ENCODE results near the gene OPN1LW.
"Not testable (repeated sequence)": the region's sequence is repeated elsewhere in the genome, so short reads cannot be mapped to it uniquely, and the experiment has no call there.

OPN1LW gene

DNA sequence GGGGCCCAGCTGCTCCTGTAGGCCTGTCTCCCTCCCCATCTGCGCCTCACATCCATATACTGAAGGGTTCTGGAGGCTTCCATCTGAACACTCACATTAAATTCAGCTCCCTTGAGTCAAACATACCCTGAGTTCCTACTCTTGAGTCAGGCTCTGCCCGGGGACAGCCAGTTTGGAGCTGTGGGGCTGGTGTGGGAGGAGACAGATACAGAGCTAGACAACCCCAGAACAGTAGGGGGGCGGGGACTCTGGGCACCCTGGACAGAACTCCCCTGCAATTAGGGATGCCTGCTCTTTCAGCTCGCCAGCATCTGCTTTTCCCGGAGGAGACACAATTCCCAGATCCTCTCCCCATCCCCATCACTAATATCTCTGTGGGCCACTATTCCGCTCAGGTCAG, 7.0 kb downstream of the OPN1LW start:
- H3K4me3 Mint-ChIP-seq; H3K27ac Mint-ChIP-seq; H3K36me3 Mint-ChIP-seq (ENCODE audit: low read depth); DNase-seq; H3K27me3 Mint-ChIP-seq; H3K4me1 Mint-ChIP-seq (ENCODE audit: low read depth); H3K9me3 Mint-ChIP-seq: not testable (repeated sequence)

DNA sequence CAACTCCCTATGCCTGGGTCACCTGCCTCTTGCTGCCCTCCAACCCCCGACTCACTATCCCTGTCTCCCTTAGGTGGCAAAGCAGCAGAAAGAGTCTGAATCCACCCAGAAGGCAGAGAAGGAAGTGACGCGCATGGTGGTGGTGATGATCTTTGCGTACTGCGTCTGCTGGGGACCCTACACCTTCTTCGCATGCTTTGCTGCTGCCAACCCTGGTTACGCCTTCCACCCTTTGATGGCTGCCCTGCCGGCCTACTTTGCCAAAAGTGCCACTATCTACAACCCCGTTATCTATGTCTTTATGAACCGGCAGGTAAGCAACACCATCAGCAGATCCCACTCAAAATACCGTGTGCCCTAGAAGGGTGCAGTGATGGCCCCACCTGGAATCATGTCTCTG, 12.2 kb downstream of the OPN1LW start:
- H3K4me3 Mint-ChIP-seq; H3K4me1 Mint-ChIP-seq (ENCODE audit: low read depth); H3K27ac Mint-ChIP-seq: not testable (repeated sequence)

DNA sequence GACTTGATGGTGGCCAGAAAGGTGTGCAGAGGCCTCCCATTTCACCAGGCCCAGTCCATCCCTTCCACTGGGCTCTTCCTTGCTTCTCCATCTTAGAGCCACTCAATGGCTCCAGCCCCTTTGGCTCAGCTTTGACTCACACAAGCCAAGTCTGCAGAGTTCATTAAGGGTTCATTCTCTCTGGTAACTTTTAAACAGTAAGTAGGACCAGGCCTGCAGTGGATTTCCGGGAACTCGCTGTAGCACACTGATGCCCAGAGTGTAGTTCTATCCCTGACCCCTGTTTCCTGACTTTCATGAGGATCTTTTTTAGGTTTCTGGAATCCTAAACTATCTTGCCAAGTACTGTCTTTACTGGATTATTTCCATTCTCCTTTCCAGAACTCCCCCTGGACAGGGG, 13.2 kb downstream of the OPN1LW start:
- not testable (repeated sequence) for DNase-seq; H3K36me3 Mint-ChIP-seq (ENCODE audit: low read depth); H3K27me3 Mint-ChIP-seq; H3K27ac Mint-ChIP-seq; H3K4me1 Mint-ChIP-seq (ENCODE audit: low read depth); H3K9me3 Mint-ChIP-seq; H3K4me3 Mint-ChIP-seq

More for the DNA sequence above, 12.2 kb downstream of the OPN1LW start:
- H3K9me3 Mint-ChIP-seq; H3K36me3 Mint-ChIP-seq (ENCODE audit: low read depth); H3K27me3 Mint-ChIP-seq: not testable (repeated sequence)
- peak; percentile 21 for DNase-seq

DNA sequence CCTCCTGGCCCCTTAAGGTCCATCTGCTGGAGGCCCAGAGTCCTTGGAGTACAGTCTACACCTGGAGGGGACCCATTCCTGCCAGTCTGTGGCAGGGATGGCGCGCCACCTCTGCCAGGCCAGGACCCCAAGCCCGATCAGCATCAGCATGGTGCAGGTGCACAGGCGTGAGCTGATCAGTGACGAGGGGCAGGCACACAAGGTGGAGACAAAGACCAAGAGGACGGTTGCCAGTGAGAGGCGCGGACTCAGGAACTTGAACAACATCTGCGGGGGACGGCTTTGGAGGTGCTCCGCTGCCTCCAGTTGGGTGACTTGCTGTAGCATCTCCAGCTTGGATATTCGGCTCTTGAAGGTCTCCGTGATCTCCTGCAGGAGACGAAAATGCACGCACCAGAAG, 15.3 kb downstream of the OPN1LW start:
- H3K4me3 Mint-ChIP-seq; H3K4me1 Mint-ChIP-seq (ENCODE audit: low read depth); DNase-seq; H3K36me3 Mint-ChIP-seq (ENCODE audit: low read depth); H3K9me3 Mint-ChIP-seq; H3K27me3 Mint-ChIP-seq; H3K27ac Mint-ChIP-seq: not testable (repeated sequence)

DNA sequence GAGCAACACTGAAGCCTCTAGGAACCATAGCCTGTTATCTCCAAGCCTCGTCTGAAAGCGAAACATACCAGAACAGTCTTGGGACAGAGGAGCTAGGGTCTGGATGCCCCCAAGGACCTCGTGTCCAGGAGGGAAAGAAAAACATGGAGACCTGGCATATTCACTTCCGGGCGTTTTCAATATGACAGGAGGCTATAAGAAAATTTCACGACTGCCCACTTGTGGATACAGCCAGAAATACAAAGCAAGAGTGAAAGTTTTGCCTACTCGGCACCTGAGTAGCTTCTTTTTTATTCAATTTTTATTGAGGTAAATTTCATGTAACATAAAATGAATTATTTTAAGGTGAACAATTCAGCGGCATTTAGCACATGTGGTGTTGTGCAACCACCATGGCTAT, 20.9 kb downstream of the OPN1LW start:
- not testable (repeated sequence) for H3K27me3 Mint-ChIP-seq; DNase-seq; H3K4me3 Mint-ChIP-seq; H3K27ac Mint-ChIP-seq; H3K9me3 Mint-ChIP-seq; H3K36me3 Mint-ChIP-seq (ENCODE audit: low read depth); H3K4me1 Mint-ChIP-seq (ENCODE audit: low read depth)

DNA sequence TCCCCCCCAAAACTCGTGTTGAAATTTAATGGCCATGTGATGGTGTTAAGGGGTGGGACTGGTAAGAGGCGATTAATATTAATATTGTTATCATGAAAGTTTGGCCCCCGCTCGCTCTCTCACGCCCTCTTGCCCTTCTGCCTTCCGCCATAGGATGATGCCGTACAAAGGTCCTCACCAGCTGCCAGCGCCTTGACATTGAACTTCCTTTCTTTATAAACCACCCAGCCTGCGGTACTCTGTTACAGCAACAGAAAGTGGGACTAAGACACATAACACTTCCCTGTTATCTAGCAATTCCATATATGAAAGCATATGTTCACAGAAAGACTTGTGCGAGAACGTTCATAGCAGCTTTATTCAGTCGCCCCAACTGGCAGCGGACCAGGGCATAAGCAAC, 24.3 kb downstream of the OPN1LW start:
- not testable (repeated sequence) for H3K36me3 Mint-ChIP-seq (ENCODE audit: low read depth); H3K4me1 Mint-ChIP-seq (ENCODE audit: low read depth); H3K27ac Mint-ChIP-seq; DNase-seq; H3K9me3 Mint-ChIP-seq; H3K4me3 Mint-ChIP-seq; H3K27me3 Mint-ChIP-seq

DNA sequence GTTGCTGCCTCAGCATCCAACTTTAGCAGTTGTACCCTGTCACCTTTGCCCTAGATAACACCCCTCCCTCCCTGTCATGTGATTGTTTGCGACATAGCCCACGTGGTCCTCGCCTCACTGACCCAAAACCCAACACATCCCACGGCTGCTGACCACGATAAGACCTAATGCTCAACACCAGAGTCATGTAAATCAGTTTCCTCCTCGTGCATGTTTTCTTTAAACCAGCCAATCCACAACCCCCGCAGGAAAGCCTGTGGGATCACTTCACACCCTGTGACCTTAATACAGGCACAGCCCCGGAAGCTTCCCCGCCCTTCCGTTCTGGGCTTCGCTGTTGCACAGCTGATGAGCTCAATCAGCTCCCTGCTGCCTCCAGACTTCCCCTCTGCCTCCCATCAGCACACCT, 28.5 kb downstream of the OPN1LW start:
- H3K36me3 Mint-ChIP-seq (ENCODE audit: low read depth); DNase-seq; H3K27me3 Mint-ChIP-seq; H3K4me1 Mint-ChIP-seq (ENCODE audit: low read depth); H3K27ac Mint-ChIP-seq; H3K4me3 Mint-ChIP-seq; H3K9me3 Mint-ChIP-seq: not testable (repeated sequence)

DNA sequence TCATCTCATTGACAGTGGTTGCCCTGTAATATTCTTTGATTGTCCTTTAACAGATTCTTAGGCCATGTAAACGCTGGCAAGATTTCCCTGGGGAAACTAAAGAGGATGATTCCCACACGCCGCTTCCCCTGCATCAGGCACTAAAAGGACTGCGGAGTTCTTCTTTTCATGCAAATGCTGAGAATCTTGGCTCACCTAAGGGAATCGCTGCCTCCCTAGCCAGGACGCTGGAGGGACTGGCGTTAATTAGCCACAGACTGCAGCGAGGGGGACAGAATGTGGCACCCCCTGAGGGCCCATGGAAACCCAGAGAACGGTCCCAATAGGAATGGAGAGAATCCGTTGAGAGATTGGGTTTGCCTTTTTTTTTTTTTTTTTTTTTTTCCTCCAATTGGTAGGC, 30.3 kb downstream of the OPN1LW start:
- not testable (repeated sequence) for H3K27me3 Mint-ChIP-seq; H3K4me3 Mint-ChIP-seq; H3K36me3 Mint-ChIP-seq (ENCODE audit: low read depth); H3K9me3 Mint-ChIP-seq; DNase-seq; H3K4me1 Mint-ChIP-seq (ENCODE audit: low read depth); H3K27ac Mint-ChIP-seq

DNA sequence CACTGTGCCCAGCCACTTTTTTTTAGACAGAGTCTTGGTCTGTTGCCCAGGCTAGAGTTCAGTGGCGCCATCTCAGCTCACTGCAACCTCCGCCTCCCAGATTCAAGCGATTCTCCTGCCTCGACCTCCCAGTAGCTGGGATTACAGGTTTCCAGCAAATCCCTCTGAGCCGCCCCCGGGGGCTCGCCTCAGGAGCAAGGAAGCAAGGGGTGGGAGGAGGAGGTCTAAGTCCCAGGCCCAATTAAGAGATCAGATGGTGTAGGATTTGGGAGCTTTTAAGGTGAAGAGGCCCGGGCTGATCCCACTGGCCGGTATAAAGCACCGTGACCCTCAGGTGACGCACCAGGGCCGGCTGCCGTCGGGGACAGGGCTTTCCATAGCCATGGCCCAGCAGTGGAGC, 38.3 kb downstream of the OPN1LW start, which contains the start of gene OPN1MW:
OPN1MW (plus strand) TSS at position 301 of the 400 bp plus-strand sequence; CDS start at position 383, 82 bp downstream.
- H3K4me1 Mint-ChIP-seq (ENCODE audit: low read depth); H3K4me3 Mint-ChIP-seq; H3K27ac Mint-ChIP-seq; H3K36me3 Mint-ChIP-seq (ENCODE audit: low read depth); DNase-seq; H3K27me3 Mint-ChIP-seq; H3K9me3 Mint-ChIP-seq: not testable (repeated sequence)

DNA sequence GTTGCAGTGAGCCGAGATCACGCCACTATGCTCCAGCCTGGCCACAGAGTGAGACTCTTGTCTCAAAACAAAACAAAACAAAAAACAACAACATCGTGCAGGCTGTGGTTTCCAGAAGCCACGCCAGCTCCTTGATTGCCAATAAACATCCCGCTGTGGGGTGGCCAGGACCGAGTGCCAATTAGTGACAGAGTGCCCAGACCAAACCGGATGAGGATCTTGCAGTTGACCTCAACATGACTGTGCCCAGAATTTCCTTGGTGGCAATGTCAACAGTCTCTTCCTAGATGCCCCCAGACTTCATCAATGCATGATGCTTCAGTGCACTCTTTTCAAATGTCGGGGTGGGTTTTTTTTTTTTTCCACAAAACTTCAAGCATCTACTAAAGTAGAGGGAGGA, 39.8 kb downstream of the OPN1LW start:
- not testable (repeated sequence) for H3K9me3 Mint-ChIP-seq; H3K27me3 Mint-ChIP-seq; H3K36me3 Mint-ChIP-seq (ENCODE audit: low read depth); H3K27ac Mint-ChIP-seq; DNase-seq; H3K4me3 Mint-ChIP-seq; H3K4me1 Mint-ChIP-seq (ENCODE audit: low read depth)

DNA sequence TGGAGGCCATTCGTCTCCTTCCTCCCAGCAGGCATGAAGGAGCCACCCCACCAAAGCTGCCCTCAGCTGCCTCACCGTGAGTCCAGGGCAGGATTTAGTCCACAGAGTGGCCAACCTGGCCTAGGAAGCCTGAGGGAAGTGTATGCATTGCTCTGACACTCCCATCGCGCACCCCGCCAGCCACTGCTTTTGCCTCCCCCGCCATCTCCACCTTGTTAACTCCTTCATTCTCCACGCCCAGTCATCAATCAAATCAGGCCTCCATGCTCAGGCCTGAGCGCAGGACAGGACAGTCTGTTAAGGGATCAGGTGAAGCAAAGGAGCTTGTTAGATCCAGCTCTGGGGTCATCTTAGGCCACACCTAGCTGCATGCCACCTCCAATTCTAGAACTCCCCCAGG, 48.8 kb downstream of the OPN1LW start:
- not testable (repeated sequence) for H3K27ac Mint-ChIP-seq; H3K27me3 Mint-ChIP-seq; H3K4me1 Mint-ChIP-seq (ENCODE audit: low read depth); H3K36me3 Mint-ChIP-seq (ENCODE audit: low read depth); DNase-seq; H3K4me3 Mint-ChIP-seq; H3K9me3 Mint-ChIP-seq

DNA sequence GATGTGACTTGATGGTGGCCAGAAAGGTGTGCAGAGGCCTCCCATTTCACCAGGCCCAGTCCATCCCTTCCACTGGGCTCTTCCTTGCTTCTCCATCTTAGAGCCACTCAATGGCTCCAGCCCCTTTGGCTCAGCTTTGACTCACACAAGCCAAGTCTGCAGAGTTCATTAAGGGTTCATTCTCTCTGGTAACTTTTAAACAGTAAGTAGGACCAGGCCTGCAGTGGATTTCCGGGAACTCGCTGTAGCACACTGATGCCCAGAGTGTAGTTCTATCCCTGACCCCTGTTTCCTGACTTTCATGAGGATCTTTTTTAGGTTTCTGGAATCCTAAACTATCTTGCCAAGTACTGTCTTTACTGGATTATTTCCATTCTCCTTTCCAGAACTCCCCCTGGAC, 50.3 kb downstream of the OPN1LW start:
- not testable (repeated sequence) for H3K4me1 Mint-ChIP-seq (ENCODE audit: low read depth); H3K9me3 Mint-ChIP-seq; H3K4me3 Mint-ChIP-seq; H3K36me3 Mint-ChIP-seq (ENCODE audit: low read depth); H3K27me3 Mint-ChIP-seq; DNase-seq; H3K27ac Mint-ChIP-seq

DNA sequence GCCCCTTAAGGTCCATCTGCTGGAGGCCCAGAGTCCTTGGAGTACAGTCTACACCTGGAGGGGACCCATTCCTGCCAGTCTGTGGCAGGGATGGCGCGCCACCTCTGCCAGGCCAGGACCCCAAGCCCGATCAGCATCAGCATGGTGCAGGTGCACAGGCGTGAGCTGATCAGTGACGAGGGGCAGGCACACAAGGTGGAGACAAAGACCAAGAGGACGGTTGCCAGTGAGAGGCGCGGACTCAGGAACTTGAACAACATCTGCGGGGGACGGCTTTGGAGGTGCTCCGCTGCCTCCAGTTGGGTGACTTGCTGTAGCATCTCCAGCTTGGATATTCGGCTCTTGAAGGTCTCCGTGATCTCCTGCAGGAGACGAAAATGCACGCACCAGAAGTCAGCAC, 52.4 kb downstream of the OPN1LW start:
- not testable (repeated sequence) for H3K9me3 Mint-ChIP-seq; H3K36me3 Mint-ChIP-seq (ENCODE audit: low read depth); H3K4me1 Mint-ChIP-seq (ENCODE audit: low read depth); H3K27ac Mint-ChIP-seq; DNase-seq; H3K4me3 Mint-ChIP-seq; H3K27me3 Mint-ChIP-seq
